ENCODE data around the gene CCR4. TPM values are rescaled to one million over a fixed set of nuclear protein-coding genes. Genes with fewer than 3 reads are reported as not detected.

The CCR4 gene
- total and polyA plus RNA-seq, 2 of the 13 experiments (the other 11 are each of a cell fraction or from before 2014, with no cell fraction given), result 0.04 to 0.05 TPM

DNA sequence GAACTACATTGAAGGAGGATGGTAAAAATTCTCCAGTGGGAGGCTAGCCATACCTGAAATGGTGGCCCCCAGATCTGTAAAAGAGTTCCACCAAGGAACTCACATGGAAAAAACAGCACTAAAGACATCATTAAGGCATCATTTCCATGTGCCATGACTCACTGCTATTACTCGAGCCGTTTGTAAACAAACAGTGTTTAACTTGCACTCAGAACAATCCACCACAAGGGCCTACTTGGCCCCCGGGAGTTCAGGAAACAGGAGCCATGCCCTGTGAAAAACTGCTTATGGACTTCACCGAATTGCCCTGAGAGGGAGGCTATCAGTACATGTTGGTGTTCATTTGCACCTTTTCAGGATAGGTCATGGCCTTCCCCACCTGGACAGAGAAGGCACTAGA lies 18.2 kb downstream of the CCR4 start (continued):
- TF ChIP-seq, protein P1, sequence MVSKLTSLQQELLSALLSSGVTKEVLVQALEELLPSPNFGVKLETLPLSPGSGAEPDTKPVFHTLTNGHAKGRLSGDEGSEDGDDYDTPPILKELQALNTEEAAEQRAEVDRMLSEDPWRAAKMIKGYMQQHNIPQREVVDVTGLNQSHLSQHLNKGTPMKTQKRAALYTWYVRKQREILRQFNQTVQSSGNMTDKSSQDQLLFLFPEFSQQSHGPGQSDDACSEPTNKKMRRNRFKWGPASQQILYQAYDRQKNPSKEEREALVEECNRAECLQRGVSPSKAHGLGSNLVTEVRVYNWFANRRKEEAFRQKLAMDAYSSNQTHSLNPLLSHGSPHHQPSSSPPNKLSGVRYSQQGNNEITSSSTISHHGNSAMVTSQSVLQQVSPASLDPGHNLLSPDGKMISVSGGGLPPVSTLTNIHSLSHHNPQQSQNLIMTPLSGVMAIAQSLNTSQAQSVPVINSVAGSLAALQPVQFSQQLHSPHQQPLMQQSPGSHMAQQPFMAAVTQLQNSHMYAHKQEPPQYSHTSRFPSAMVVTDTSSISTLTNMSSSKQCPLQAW (CRISPR knock-in tag; IDR thresholded peaks at IDR 0.05), result 0 out of 2 replicates have a peak, but pooled peaks have one; percentile 27
- TF ChIP-seq, protein P2, sequence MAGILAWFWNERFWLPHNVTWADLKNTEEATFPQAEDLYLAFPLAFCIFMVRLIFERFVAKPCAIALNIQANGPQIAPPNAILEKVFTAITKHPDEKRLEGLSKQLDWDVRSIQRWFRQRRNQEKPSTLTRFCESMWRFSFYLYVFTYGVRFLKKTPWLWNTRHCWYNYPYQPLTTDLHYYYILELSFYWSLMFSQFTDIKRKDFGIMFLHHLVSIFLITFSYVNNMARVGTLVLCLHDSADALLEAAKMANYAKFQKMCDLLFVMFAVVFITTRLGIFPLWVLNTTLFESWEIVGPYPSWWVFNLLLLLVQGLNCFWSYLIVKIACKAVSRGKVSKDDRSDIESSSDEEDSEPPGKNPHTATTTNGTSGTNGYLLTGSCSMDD (CRISPR knock-in tag; IDR thresholded peaks at IDR 0.05), result no peak
- TF ChIP-seq, protein P3, sequence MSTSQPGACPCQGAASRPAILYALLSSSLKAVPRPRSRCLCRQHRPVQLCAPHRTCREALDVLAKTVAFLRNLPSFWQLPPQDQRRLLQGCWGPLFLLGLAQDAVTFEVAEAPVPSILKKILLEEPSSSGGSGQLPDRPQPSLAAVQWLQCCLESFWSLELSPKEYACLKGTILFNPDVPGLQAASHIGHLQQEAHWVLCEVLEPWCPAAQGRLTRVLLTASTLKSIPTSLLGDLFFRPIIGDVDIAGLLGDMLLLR (CRISPR knock-in tag; IDR thresholded peaks at IDR 0.05), result no peak
- TF ChIP-seq REPIN1 (CRISPR knock-in tag; IDR thresholded peaks at IDR 0.05; ENCODE audit: borderline replicate concordance, low read depth), result no peak
- no peak for TF ChIP-seq KDM1A (CRISPR knock-in tag; IDR thresholded peaks at IDR 0.05)
- TF ChIP-seq, protein P4, sequence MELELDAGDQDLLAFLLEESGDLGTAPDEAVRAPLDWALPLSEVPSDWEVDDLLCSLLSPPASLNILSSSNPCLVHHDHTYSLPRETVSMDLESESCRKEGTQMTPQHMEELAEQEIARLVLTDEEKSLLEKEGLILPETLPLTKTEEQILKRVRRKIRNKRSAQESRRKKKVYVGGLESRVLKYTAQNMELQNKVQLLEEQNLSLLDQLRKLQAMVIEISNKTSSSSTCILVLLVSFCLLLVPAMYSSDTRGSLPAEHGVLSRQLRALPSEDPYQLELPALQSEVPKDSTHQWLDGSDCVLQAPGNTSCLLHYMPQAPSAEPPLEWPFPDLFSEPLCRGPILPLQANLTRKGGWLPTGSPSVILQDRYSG (CRISPR knock-in tag; IDR thresholded peaks at IDR 0.05), result no peak
- TF ChIP-seq HMGA1 (CRISPR knock-in tag; conservative IDR thresholded peaks at IDR 0.05), result no peak
- TF ChIP-seq CBFB (CRISPR knock-in tag; IDR thresholded peaks at IDR 0.05), result no peak
- TF ChIP-seq, protein P5, sequence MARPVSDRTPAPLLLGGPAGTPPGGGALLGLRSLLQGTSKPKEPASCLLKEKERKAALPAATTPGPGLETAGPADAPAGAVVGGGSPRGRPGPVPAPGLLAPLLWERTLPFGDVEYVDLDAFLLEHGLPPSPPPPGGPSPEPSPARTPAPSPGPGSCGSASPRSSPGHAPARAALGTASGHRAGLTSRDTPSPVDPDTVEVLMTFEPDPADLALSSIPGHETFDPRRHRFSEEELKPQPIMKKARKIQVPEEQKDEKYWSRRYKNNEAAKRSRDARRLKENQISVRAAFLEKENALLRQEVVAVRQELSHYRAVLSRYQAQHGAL (CRISPR knock-in tag; IDR thresholded peaks at IDR 0.05; ENCODE audit: not compliant biosample characterization), result no peak
- TF ChIP-seq, protein P6, sequence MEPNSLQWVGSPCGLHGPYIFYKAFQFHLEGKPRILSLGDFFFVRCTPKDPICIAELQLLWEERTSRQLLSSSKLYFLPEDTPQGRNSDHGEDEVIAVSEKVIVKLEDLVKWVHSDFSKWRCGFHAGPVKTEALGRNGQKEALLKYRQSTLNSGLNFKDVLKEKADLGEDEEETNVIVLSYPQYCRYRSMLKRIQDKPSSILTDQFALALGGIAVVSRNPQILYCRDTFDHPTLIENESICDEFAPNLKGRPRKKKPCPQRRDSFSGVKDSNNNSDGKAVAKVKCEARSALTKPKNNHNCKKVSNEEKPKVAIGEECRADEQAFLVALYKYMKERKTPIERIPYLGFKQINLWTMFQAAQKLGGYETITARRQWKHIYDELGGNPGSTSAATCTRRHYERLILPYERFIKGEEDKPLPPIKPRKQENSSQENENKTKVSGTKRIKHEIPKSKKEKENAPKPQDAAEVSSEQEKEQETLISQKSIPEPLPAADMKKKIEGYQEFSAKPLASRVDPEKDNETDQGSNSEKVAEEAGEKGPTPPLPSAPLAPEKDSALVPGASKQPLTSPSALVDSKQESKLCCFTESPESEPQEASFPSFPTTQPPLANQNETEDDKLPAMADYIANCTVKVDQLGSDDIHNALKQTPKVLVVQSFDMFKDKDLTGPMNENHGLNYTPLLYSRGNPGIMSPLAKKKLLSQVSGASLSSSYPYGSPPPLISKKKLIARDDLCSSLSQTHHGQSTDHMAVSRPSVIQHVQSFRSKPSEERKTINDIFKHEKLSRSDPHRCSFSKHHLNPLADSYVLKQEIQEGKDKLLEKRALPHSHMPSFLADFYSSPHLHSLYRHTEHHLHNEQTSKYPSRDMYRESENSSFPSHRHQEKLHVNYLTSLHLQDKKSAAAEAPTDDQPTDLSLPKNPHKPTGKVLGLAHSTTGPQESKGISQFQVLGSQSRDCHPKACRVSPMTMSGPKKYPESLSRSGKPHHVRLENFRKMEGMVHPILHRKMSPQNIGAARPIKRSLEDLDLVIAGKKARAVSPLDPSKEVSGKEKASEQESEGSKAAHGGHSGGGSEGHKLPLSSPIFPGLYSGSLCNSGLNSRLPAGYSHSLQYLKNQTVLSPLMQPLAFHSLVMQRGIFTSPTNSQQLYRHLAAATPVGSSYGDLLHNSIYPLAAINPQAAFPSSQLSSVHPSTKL (CRISPR knock-in tag; IDR thresholded peaks at IDR 0.05), result peak; percentile 56
- TF ChIP-seq ZSCAN22 (CRISPR knock-in tag; IDR thresholded peaks at IDR 0.05), result no peak
- TF ChIP-seq ZBTB3 (CRISPR knock-in tag; IDR thresholded peaks at IDR 0.05; ENCODE audit: borderline replicate concordance, low read depth), result no peak
- TF ChIP-seq ZSCAN21 (CRISPR knock-in tag; IDR thresholded peaks at IDR 0.05; ENCODE audit: borderline replicate concordance), result no peak
- no peak for TF ChIP-seq ZNF33B (CRISPR knock-in tag; IDR thresholded peaks at IDR 0.05)
- TF ChIP-seq ZFP36L2 (CRISPR knock-in tag; IDR thresholded peaks at IDR 0.05), result no peak
- no peak for TF ChIP-seq ZNF703 (CRISPR knock-in tag; IDR thresholded peaks at IDR 0.05; ENCODE audit: borderline replicate concordance)
- TF ChIP-seq AHR (CRISPR knock-in tag; IDR thresholded peaks at IDR 0.05), result no peak
- TF ChIP-seq ESRRA (CRISPR knock-in tag; IDR thresholded peaks at IDR 0.05; ENCODE audit: low read depth), result no peak
- TF ChIP-seq, protein P7, sequence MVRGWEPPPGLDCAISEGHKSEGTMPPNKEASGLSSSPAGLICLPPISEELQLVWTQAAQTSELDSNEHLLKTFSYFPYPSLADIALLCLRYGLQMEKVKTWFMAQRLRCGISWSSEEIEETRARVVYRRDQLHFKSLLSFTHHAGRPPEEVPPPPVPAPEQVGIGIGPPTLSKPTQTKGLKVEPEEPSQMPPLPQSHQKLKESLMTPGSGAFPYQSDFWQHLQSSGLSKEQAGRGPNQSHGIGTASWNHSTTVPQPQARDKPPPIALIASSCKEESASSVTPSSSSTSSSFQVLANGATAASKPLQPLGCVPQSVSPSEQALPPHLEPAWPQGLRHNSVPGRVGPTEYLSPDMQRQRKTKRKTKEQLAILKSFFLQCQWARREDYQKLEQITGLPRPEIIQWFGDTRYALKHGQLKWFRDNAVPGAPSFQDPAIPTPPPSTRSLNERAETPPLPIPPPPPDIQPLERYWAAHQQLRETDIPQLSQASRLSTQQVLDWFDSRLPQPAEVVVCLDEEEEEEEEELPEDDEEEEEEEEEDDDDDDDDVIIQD (CRISPR knock-in tag; IDR thresholded peaks at IDR 0.05; ENCODE audit: low read depth), result peak; percentile 58; the same call in 1 of the 2 replicates
- no peak for TF ChIP-seq GPN1 (CRISPR knock-in tag; IDR thresholded peaks at IDR 0.05; ENCODE audit: borderline replicate concordance)

Data from HepG2 (cell line).